Dendritic cell treated with granulocyte-macrophage colony-stimulating factor and Interleukin-4, amounts not matched to agents 40 ng/mL and 50 ng/mL, for 4 days (primary cell): ENCODE data around the gene TSPAN5.

Experiments
- H3K27ac Mint-ChIP-seq: one replicate; pipeline ENCODE4 v1.8.0; 2022; ENCODE audit warnings: mild to moderate bottlenecking, mixed read lengths
- H3K27me3 Mint-ChIP-seq: one replicate; pipeline ENCODE4 v1.8.0; 2022; ENCODE audit warnings: mild to moderate bottlenecking, mixed read lengths
- H3K36me3 Mint-ChIP-seq: one replicate; pipeline ENCODE4 v1.8.0; 2022; ENCODE audit warnings: low read depth, mixed read lengths
- H3K4me1 Mint-ChIP-seq: one replicate; pipeline ENCODE4 v1.8.0; 2022; ENCODE audit warnings: low read depth, mixed read lengths
- H3K4me3 Mint-ChIP-seq: one replicate; pipeline ENCODE4 v1.8.0; 2022; ENCODE audit warnings: mild to moderate bottlenecking, moderate library complexity, mixed read lengths
- H3K9me3 Mint-ChIP-seq: one replicate; pipeline ENCODE4 v1.8.0; 2022; ENCODE audit warnings: mixed read lengths
- intact Hi-C: fragments of 100-400 bp; cut with micrococcal nuclease; formaldehyde crosslinking; loops from one replicate; pipeline ENCODE4 v1.15.0; 2022

Gene TSPAN5

GRCh38 chr4:98423009-98423408, 235.4 kb downstream of the TSPAN5 start:
- Mint-ChIP-seq H3K36me3 (peaks cover 62% of the 10 kb centered on the region), H3K9me3 (peaks cover 51% of the 10 kb centered on the region)
- intact Hi-C loops, result no loop called here

DNA sequence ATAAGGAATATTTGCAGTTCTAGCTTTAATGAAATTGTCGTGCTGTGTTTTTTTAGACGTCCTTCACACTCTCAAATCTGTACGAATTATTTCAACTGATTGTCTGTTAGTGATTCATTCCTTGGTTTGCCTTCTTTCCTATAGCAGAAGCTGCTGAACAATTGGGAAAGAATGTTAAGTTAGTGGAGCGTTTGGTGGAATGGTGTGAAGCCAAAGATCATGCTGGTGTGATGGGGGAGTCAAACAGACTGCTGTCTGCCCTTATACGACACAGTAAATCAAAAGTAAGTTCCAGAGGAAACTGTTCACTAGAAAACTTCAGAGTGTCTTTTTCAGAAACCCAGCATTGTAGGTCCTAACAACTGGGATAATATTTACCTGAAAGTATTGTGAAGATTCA, 237.3 kb downstream of the TSPAN5 start:
- intact Hi-C loops, result no loop called here
- H3K27ac Mint-ChIP-seq, result no peak overlapping the region
- H3K4me3 Mint-ChIP-seq, result no peak overlapping the region
- H3K36me3 Mint-ChIP-seq, result peaks cover 72% of the 10 kb centered on the region
- H3K4me1 Mint-ChIP-seq, result no peaks in the 10 kb centered on the region
- peaks cover 32% of the 10 kb centered on the region for H3K9me3 Mint-ChIP-seq
- no peaks in the 10 kb centered on the region for H3K27me3 Mint-ChIP-seq

More at GRCh38 chr4:98423009-98423408, 235.4 kb downstream of the TSPAN5 start:
- H3K4me1 Mint-ChIP-seq, result no peaks in the 10 kb centered on the region
- H3K4me3 Mint-ChIP-seq, result no peak overlapping the region
- H3K27ac Mint-ChIP-seq, result no peak overlapping the region
- no peaks in the 10 kb centered on the region for H3K27me3 Mint-ChIP-seq
